ENCODE data around the gene SLC12A7.

Gene SLC12A7

DNA sequence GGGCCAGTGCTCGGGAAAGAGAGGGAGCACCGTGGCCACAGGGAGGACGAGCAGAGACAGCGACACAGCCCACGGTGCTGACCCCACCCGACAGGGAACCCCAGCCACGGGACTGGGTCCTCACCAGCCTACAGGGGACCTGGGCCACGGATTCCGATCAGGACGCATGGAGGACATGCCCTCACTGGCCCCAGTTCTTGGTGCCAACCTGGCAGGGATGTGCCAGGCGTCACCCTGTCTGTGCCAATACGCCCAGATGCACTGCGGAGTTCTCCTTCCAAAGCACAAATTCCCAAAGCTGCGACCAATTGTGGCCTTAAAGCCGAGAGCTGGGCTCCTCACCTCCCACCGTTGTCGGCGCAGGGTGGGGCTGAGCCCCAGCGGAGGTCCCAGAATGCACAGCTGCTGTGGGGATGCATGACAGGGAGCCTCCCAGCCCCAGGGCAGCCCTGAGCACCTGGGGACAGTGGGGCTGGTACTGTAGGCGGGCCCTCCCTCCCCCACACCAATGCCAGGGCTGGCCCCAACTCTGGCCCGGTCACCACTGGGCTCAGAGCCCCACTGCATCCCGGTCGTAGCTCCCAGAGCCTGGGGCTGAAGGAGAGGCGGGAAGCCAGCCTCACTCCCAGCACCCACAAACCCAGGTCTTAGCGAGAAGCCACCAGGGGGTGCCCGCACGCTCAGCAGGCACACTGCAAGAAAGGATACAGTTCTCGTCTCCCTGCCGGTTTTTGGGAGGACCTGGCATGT is 59.0 kb downstream of the SLC12A7 start:
- H3K4me3 ChIP-seq (ENCODE audit: low read length), result no peak overlapping the region
- no peak for DNase-seq (ENCODE audit: low read depth)
- TF ChIP-seq, protein P1, sequence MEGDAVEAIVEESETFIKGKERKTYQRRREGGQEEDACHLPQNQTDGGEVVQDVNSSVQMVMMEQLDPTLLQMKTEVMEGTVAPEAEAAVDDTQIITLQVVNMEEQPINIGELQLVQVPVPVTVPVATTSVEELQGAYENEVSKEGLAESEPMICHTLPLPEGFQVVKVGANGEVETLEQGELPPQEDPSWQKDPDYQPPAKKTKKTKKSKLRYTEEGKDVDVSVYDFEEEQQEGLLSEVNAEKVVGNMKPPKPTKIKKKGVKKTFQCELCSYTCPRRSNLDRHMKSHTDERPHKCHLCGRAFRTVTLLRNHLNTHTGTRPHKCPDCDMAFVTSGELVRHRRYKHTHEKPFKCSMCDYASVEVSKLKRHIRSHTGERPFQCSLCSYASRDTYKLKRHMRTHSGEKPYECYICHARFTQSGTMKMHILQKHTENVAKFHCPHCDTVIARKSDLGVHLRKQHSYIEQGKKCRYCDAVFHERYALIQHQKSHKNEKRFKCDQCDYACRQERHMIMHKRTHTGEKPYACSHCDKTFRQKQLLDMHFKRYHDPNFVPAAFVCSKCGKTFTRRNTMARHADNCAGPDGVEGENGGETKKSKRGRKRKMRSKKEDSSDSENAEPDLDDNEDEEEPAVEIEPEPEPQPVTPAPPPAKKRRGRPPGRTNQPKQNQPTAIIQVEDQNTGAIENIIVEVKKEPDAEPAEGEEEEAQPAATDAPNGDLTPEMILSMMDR (IDR thresholded peaks at IDR 0.05; ENCODE audit: insufficient read depth, low read depth, low read length, missing control alignments), result no peak

- TF ChIP-seq, protein P1 (IDR thresholded peaks at IDR 0.05; ENCODE audit: insufficient read depth, low read depth, low read length, missing control alignments), result no peak
- no peak overlapping the region for H3K4me3 ChIP-seq (ENCODE audit: low read length)
- DNase-seq (ENCODE audit: low read depth), result no peak
Observed at GRCh38 chr5:1052076-1052475, 59.8 kb downstream of the SLC12A7 start.

GRCh38 chr5:1051366-1051720 is 60.5 kb downstream of the SLC12A7 start:
- H3K4me3 ChIP-seq (ENCODE audit: low read length), result no peak overlapping the region
- DNase-seq (ENCODE audit: low read depth), result no peak
- TF ChIP-seq, protein P1 (IDR thresholded peaks at IDR 0.05; ENCODE audit: insufficient read depth, low read depth, low read length, missing control alignments), result no peak

GRCh38 chr5:1050423-1051365 is 61.2 kb downstream of the SLC12A7 start:
- H3K4me3 ChIP-seq (ENCODE audit: low read length), result no peak overlapping the region
- DNase-seq (ENCODE audit: low read depth), result no peak
- TF ChIP-seq, protein P1 (IDR thresholded peaks at IDR 0.05; ENCODE audit: insufficient read depth, low read depth, low read length, missing control alignments), result no peak

DNA sequence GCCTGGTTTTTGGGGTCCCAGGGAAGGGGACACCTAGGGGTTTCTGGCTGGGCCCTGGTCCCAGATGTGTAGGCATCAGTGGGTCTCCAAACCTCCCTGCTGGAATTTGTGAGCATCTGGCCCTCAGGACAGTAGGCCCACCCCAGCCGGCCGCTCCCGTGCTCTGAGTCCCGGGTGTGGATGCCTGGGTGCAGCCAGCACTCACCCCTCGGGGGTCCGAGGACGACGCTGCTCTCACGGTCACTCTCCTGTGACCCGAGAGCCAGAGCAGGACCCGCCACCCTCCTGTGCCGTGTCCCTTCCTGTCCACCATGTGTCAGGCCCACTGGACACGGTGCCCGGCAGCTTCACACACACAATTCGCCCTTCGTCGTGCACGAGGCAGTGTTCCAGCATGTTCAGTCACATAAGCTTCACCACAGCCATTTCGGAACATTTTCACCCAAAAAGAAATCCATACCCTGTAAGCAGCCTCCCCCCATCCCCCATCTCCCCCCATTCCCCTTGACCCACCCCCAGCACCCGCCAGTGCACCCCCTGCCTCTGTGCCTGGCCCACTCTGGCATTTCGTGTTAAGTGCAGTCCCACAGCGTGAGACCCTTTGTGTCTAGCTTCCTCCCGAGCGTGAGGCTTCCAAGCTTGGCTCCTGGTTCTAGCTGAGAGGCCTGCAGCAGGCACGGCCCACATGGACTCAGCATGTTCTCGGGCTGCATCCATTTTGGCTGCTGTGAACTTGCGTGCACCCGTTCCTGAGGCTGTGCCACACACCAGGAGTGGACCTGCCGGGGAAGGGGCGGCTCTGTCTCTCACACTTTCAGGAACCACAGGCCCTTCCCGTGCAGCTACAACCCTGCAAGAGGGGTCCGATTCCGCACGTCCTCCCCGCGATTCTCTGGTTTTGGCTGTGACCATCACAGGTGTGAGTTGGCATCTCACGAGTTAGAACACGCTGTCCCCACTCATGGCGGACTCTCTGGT is 62.7 kb downstream of the SLC12A7 start:
- DNase-seq (ENCODE audit: low read depth), result no peak
- TF ChIP-seq, protein P1 (IDR thresholded peaks at IDR 0.05; ENCODE audit: insufficient read depth, low read depth, low read length, missing control alignments), result no peak

DNA sequence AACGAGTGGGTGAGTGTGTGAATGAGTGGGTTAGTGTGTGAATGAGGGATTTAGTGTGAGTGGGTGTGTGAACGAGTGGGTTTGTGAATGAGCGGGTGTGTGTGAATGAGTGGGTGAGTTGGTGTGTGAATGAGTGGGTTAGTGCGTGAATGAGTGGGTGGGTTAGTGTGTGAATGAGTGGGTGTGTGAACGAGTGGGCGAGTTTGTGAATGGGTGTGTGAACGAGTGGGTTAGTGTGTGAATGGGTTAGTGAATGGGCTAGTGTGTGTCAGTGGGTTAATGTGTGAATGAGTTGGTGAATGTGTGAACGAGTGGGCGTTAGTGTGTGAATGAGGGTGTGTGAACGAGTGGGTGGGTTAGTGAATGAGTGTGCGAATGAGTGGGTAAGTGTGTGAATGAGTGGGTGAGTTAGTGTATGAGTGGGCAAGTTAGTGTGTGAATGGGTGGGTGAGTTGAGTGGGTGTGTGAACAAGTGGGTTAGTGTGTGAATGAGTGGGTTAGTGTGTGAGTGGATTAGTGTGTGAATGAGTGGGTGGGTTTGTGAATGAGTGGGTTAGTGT is 63.6 kb downstream of the SLC12A7 start:
- no peak overlapping the region for H3K4me3 ChIP-seq (ENCODE audit: low read length)
- DNase-seq (ENCODE audit: low read depth), result no peak
- TF ChIP-seq, protein P1 (IDR thresholded peaks at IDR 0.05; ENCODE audit: insufficient read depth, low read depth, low read length, missing control alignments), result no peak

More for the DNA sequence above, 62.7 kb downstream of the SLC12A7 start:
- no peak overlapping the region for H3K4me3 ChIP-seq (ENCODE audit: low read length)
